Right lobe of liver (tissue), 4 donors: ENCODE measurements around the gene MUS81.

Experiments
- CTCF ChIP-seq, 4 donors: fragments of 200-600 bp in 3 of 4; fragments of 450-650 bp in 1 of 4; IDR thresholded peaks; one replicate each; pipeline versions ENCODE4 v1.5.1 to v1.8.0; 2016 to 2022; ENCODE audit warnings: antibody characterized with exemption in 4 of 4, mild to moderate bottlenecking in 2 of 4
- POLR2A ChIP-seq: fragments of 450-650 bp; IDR thresholded peaks from one replicate; pipeline ENCODE4 v1.6.1; 2017; ENCODE audit warnings: antibody characterized with exemption, mild to moderate bottlenecking
- donor health status: DM: no; HTN: no; CAD: no.
- donor health status: DM: no; HTN: no; CAD: no.
- donor health status: DM: no; HTN: yes; CAD: no.

- TF ChIP-seq CTCF (IDR thresholded peaks at IDR 0.05): no peak
- no peak for TF ChIP-seq POLR2A
Measured at GRCh38 chr11:65844231-65844872, 15.9 kb upstream of the MUS81 start.
